Measurements from ENCODE around the gene GAK.
"Not testable (repeated sequence)": the region's sequence is repeated elsewhere in the genome, so short reads cannot be mapped to it uniquely, and the experiment has no call there.

- not testable (repeated sequence) for TF ChIP-seq EZH2 (IDR thresholded peaks at IDR 0.05; ENCODE audit: borderline replicate concordance, insufficient read depth, low read length, poor library complexity, severe bottlenecking); POLR2AphosphoS5 (IDR thresholded peaks at IDR 0.05); CTCF (IDR thresholded peaks at IDR 0.05; ENCODE audit: poor library complexity, severe bottlenecking); RAD21 (conservative IDR thresholded peaks at IDR 0.05); EP300 (conservative IDR thresholded peaks at IDR 0.05; ENCODE audit: poor library complexity, severe bottlenecking); SMC3 (conservative IDR thresholded peaks at IDR 0.05; ENCODE audit: poor library complexity); MXI1 (conservative IDR thresholded peaks at IDR 0.05; ENCODE audit: poor library complexity, severe bottlenecking)
Measured at GRCh38 chr4:976016-976415, 43.9 kb upstream of the GAK start.
